Measurements from ENCODE around the gene CASP8AP2.
"Not testable (repeated sequence)": the region's sequence is repeated elsewhere in the genome, so short reads cannot be mapped to it uniquely, and the experiment has no call there.

DNA sequence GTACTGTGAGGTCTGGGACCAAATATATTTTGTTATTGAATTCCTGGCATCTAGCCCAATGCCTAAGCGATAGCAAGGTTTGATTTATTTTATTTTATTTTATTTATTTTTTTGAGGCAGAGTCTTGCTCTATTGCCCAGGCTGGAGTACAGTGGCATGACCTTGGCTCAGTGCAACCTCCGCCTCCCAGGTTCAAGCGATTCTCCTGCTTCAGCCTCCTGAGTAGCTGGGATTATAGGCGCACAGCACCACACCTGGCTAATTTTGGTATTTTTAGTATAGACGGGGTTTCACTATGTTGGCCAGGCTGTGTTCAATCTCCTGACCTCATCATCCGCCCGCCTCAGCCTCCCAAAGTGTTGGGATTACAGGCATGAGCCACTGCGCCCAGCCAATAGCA is 62.9 kb downstream of the CASP8AP2 start:
- not testable (repeated sequence) for TF ChIP-seq EZH2 (IDR thresholded peaks at IDR 0.05; ENCODE audit: borderline replicate concordance, low read depth, low read length, severe bottlenecking); CTCF (IDR thresholded peaks at IDR 0.05; ENCODE audit: extremely low read depth in 1 of 2, insufficient read depth in 1 of 2, low read depth in 1 of 2, low read length in 2 of 2)
